ENCODE measurements around the gene ZNF488.

Gene ZNF488

GRCh38 chr10:47366181-47366631 is 17.9 kb downstream of the ZNF488 start:
- DNase-seq (ENCODE audit: low spot score): no peak

GRCh38 chr10:47365431-47366180 is 18.5 kb downstream of the ZNF488 start:
- DNase-seq (ENCODE audit: low spot score): no peak

GRCh38 chr10:47364911-47365310 is 19.2 kb downstream of the ZNF488 start:
- no peak for DNase-seq (ENCODE audit: low spot score)

- DNase-seq (ENCODE audit: low spot score): no peak
Measured at GRCh38 chr10:47364366-47364765, 19.7 kb downstream of the ZNF488 start.

GRCh38 chr10:47363781-47364180 is 20.3 kb downstream of the ZNF488 start:
- no peak for DNase-seq (ENCODE audit: low spot score)

- no peak for DNase-seq (ENCODE audit: low spot score)
Measured at GRCh38 chr10:47362199-47362598, 21.9 kb downstream of the ZNF488 start.

- peak; percentile 3 for DNase-seq (ENCODE audit: low spot score)
Measured at GRCh38 chr10:47361293-47361692, 22.8 kb downstream of the ZNF488 start.

- no peak for DNase-seq (ENCODE audit: low spot score)
Measured at GRCh38 chr10:47360419-47361040, 23.6 kb downstream of the ZNF488 start.

- DNase-seq (ENCODE audit: low spot score): no peak
Measured at GRCh38 chr10:47359626-47360418, 24.3 kb downstream of the ZNF488 start.

- DNase-seq (ENCODE audit: low spot score): no peak
Measured at GRCh38 chr10:47359101-47359500, 25.0 kb downstream of the ZNF488 start.

GRCh38 chr10:47358457-47358856 is 25.6 kb downstream of the ZNF488 start:
- DNase-seq (ENCODE audit: low spot score): no peak

- DNase-seq (ENCODE audit: low spot score): no peak
Measured at GRCh38 chr10:47357911-47358310, 26.2 kb downstream of the ZNF488 start.

- DNase-seq (ENCODE audit: low spot score): no peak
Measured at GRCh38 chr10:47357131-47357582, 26.9 kb downstream of the ZNF488 start.

GRCh38 chr10:47356708-47357107 is 27.4 kb downstream of the ZNF488 start:
- DNase-seq (ENCODE audit: low spot score): no peak

GRCh38 chr10:47354900-47355299 is 29.2 kb downstream of the ZNF488 start:
- DNase-seq (ENCODE audit: low spot score): no peak

GRCh38 chr10:47354165-47354564 is 29.9 kb downstream of the ZNF488 start:
- no peak for DNase-seq (ENCODE audit: low spot score)

GRCh38 chr10:47353351-47353750 is 30.7 kb downstream of the ZNF488 start:
- DNase-seq (ENCODE audit: low spot score): no peak

GRCh38 chr10:47351899-47352815 is 31.9 kb downstream of the ZNF488 start:
- no peak for DNase-seq (ENCODE audit: low spot score)

- DNase-seq (ENCODE audit: low spot score): no peak
Measured at GRCh38 chr10:47350671-47351640, 33.1 kb downstream of the ZNF488 start.

- no peak for DNase-seq (ENCODE audit: low spot score)
Measured at GRCh38 chr10:47349941-47350371, 34.1 kb downstream of the ZNF488 start.

Measured in CD4-positive, alpha-beta T cell treated with Interleukin-15 for 4 hours (primary cell).